Glutamatergic neuron (in vitro differentiated cells): ENCODE data around the gene PZP. TPM values are rescaled to one million over a fixed set of nuclear protein-coding genes. Genes with fewer than 3 reads are reported as not detected.
"Not testable (repeated sequence)": the region's sequence is repeated elsewhere in the genome, so short reads cannot be mapped to it uniquely, and the experiment has no call there.

ENCODE experiments used
- DNase-seq: peaks from one replicate; pipeline ENCODE4 v3.0.0; 2022
- H3K27ac Mint-ChIP-seq: one replicate; pipeline ENCODE4 v1.8.0; 2020; ENCODE audit warnings: mild to moderate bottlenecking, mixed read lengths, inconsistent platforms; ENCODE audit not compliant: unreplicated experiment
- H3K27me3 Mint-ChIP-seq: one replicate; pipeline ENCODE4 v1.8.0; 2020; ENCODE audit warnings: mild to moderate bottlenecking, moderate library complexity, mixed read lengths, inconsistent platforms; ENCODE audit not compliant: unreplicated experiment
- H3K36me3 Mint-ChIP-seq: one replicate; pipeline ENCODE4 v1.8.0; 2020; ENCODE audit warnings: mild to moderate bottlenecking, mixed read lengths, inconsistent platforms; ENCODE audit not compliant: unreplicated experiment
- H3K4me1 Mint-ChIP-seq: one replicate; pipeline ENCODE4 v1.8.0; 2020; ENCODE audit warnings: mild to moderate bottlenecking, low read depth, mixed read lengths, inconsistent platforms; ENCODE audit not compliant: unreplicated experiment
- H3K4me3 Mint-ChIP-seq: one replicate; pipeline ENCODE4 v1.8.0; 2020; ENCODE audit warnings: mild to moderate bottlenecking, mixed read lengths, inconsistent platforms; ENCODE audit not compliant: unreplicated experiment
- H3K9me3 Mint-ChIP-seq: one replicate; pipeline ENCODE4 v1.8.0; 2020; ENCODE audit warnings: mild to moderate bottlenecking, moderate library complexity, mixed read lengths, inconsistent platforms; ENCODE audit not compliant: unreplicated experiment
- CTCF ChIP-seq: fragments of 200-600 bp; sonication (generic); IDR thresholded peaks from one replicate; pipeline ENCODE4 v1.5.0; 2021; ENCODE audit not compliant: partially characterized antibody, unreplicated experiment
- long read RNA-seq: library from polyadenylated mRNA; unstranded; transcript quantifications from one replicate; pipeline ENCODE4 v2.0.0, GENCODE V29; 2020; ENCODE audit not compliant: unreplicated experiment
- total RNA-seq: library from RNA; stranded (reverse); fragmentation: NEBNext Ultra II Directional; extraction: Animal tissue kit (Norgen Biotek cat#: 25700); gene quantifications from one replicate; pipeline ENCODE4 v1.2.1, GENCODE V29; 2021; ENCODE audit not compliant: unreplicated experiment

The PZP gene
- not detected for total RNA-seq
- long read RNA-seq, result 0 reads

- Mint-ChIP-seq H3K4me3 (no peak within 1 kb of the TSS), H3K27me3 (peaks cover 1% of the 10 kb centered on the region), H3K27ac (no peak within 1 kb of the TSS), H3K9me3 (no peaks in the 10 kb centered on the region), H3K36me3 (no peaks in the 10 kb centered on the region), H3K4me1 (peaks cover 3% of the 10 kb centered on the region)
- TF ChIP-seq CTCF, result no peak
- no peak for DNase-seq
Observed at GRCh38 chr12:9208229-9208628, at the start of gene PZP. Gene PZP (minus strand): TSS chr12:9208395. CDS start chr12:9208341, 54 bp downstream.

- H3K4me3 Mint-ChIP-seq, result no peak overlapping the region
- no peak for TF ChIP-seq CTCF
- H3K4me1 Mint-ChIP-seq, result no peaks in the 10 kb centered on the region
- no peak for DNase-seq
- no peak overlapping the region for H3K27ac Mint-ChIP-seq
- no peaks in the 10 kb centered on the region for H3K36me3 Mint-ChIP-seq
- H3K27me3 Mint-ChIP-seq, result no peaks in the 10 kb centered on the region
- no peaks in the 10 kb centered on the region for H3K9me3 Mint-ChIP-seq
Observed at GRCh38 chr12:9256758-9257405, 48.7 kb upstream of the PZP start.

GRCh38 chr12:9256341-9256740, 48.1 kb upstream of the PZP start:
- no peak for DNase-seq
- no peaks in the 10 kb centered on the region for H3K4me1 Mint-ChIP-seq

GRCh38 chr12:9255837-9256236, 47.6 kb upstream of the PZP start:
- no peaks in the 10 kb centered on the region for H3K36me3 Mint-ChIP-seq
- no peaks in the 10 kb centered on the region for H3K27me3 Mint-ChIP-seq
- H3K27ac Mint-ChIP-seq, result no peak overlapping the region
- H3K9me3 Mint-ChIP-seq, result no peaks in the 10 kb centered on the region
- H3K4me3 Mint-ChIP-seq, result no peak overlapping the region
- no peaks in the 10 kb centered on the region for H3K4me1 Mint-ChIP-seq
- no peak for DNase-seq
- TF ChIP-seq CTCF, result no peak

More at GRCh38 chr12:9256341-9256740, 48.1 kb upstream of the PZP start:
- Mint-ChIP-seq H3K36me3 (no peaks in the 10 kb centered on the region), H3K9me3 (no peaks in the 10 kb centered on the region), H3K27ac (no peak overlapping the region), H3K4me3 (no peak overlapping the region), H3K27me3 (no peaks in the 10 kb centered on the region)
- no peak for TF ChIP-seq CTCF

- H3K27ac Mint-ChIP-seq, result no peak overlapping the region
- no peaks in the 10 kb centered on the region for H3K36me3 Mint-ChIP-seq
- no peaks in the 10 kb centered on the region for H3K9me3 Mint-ChIP-seq
- no peak for DNase-seq
- TF ChIP-seq CTCF, result no peak
- no peaks in the 10 kb centered on the region for H3K27me3 Mint-ChIP-seq
- no peak overlapping the region for H3K4me3 Mint-ChIP-seq
- no peaks in the 10 kb centered on the region for H3K4me1 Mint-ChIP-seq
Observed at GRCh38 chr12:9253464-9253863, 45.3 kb upstream of the PZP start.

- not testable (repeated sequence) for H3K27ac Mint-ChIP-seq, DNase-seq, H3K4me1 Mint-ChIP-seq, H3K9me3 Mint-ChIP-seq, H3K36me3 Mint-ChIP-seq, H3K4me3 Mint-ChIP-seq, H3K27me3 Mint-ChIP-seq
Observed at GRCh38 chr12:9252791-9253190, 44.6 kb upstream of the PZP start.
